NB4 (cell line): ENCODE measurements around the gene GDPD3.

ENCODE experiments used
- CTCF ChIP-seq: IDR thresholded peaks from one replicate; pipeline ENCODE4 v1.5.1; 2012; ENCODE audit warnings: low read depth, low read length
- MAX ChIP-seq: IDR thresholded peaks from 2 replicates; pipeline ENCODE4 v1.6.1; 2011; ENCODE audit warnings: low read depth, low read length
- MYC ChIP-seq: IDR thresholded peaks from 2 replicates; pipeline ENCODE4 v1.6.1; 2011; ENCODE audit warnings: low read depth, low read length

GRCh38 chr16:30079480-30079879, 33.9 kb downstream of the GDPD3 start:
- TF ChIP-seq MYC (no peak), CTCF (no peak), MAX (no peak)
